DOHH2 (cell line): ENCODE data around the gene MRPL57.

Source experiments
- EZH2phosphoT487 ChIP-seq: fragments of 200-600 bp; sonication (generic); IDR thresholded peaks from 2 replicates; pipeline ENCODE4 v1.6.1; 2017; ENCODE audit warnings: borderline replicate concordance, mild to moderate bottlenecking, antibody characterized with exemption, low read length, moderate library complexity, mixed read lengths
- TF ChIP-seq, protein P1 (sequence below): fragments of 200-600 bp; sonication (generic); IDR thresholded peaks from one replicate; pipeline ENCODE4 v1.5.1; 2014; ENCODE audit warnings: antibody characterized with exemption, mild to moderate bottlenecking, low read depth, low read length; ENCODE audit not compliant: poor library complexity, severe bottlenecking

DNA sequence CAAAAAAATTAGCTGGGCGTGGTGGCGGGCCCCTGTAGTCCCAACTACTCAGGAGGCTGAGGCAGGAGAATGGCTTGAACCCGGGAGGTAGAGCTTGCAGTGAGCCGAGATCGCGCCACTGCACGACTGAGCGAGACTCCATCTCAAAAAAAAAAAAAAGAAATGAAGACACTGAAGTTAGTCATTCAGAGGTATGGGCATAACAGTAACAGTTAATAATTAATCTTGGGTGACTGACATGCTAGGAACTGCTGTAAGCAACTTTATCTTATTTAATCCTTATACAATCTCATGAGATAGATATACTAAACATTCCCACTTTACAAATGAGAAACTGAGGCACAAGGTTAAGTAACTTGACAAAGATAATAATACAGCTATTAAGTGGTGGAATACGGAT lies 5.0 kb upstream of the MRPL57 start:
- TF ChIP-seq, protein P1, sequence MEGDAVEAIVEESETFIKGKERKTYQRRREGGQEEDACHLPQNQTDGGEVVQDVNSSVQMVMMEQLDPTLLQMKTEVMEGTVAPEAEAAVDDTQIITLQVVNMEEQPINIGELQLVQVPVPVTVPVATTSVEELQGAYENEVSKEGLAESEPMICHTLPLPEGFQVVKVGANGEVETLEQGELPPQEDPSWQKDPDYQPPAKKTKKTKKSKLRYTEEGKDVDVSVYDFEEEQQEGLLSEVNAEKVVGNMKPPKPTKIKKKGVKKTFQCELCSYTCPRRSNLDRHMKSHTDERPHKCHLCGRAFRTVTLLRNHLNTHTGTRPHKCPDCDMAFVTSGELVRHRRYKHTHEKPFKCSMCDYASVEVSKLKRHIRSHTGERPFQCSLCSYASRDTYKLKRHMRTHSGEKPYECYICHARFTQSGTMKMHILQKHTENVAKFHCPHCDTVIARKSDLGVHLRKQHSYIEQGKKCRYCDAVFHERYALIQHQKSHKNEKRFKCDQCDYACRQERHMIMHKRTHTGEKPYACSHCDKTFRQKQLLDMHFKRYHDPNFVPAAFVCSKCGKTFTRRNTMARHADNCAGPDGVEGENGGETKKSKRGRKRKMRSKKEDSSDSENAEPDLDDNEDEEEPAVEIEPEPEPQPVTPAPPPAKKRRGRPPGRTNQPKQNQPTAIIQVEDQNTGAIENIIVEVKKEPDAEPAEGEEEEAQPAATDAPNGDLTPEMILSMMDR, result no peak
- no peak for TF ChIP-seq EZH2phosphoT487
